GM15510 (cell line): ENCODE data around the gene ASXL1.

Experiments used
- POLR2A ChIP-seq: IDR thresholded peaks from 3 replicates; pipeline ENCODE4 v1.6.1; 2011; ENCODE audit warnings: borderline replicate concordance; ENCODE audit not compliant: insufficient read length; ENCODE audit errors: extremely low read depth

The ASXL1 gene

GRCh38 chr20:32368925-32369324 is 10.8 kb downstream of the ASXL1 start:
- TF ChIP-seq POLR2A: no peak

- TF ChIP-seq POLR2A: no peak
These were observed 12.8 kb downstream of the ASXL1 start for GRCh38 chr20:32370897-32371296.

GRCh38 chr20:32378461-32378860 is 20.3 kb downstream of the ASXL1 start:
- TF ChIP-seq POLR2A: no peak

GRCh38 chr20:32380745-32381144 is 22.6 kb downstream of the ASXL1 start:
- no peak for TF ChIP-seq POLR2A

GRCh38 chr20:32382102-32382950 is 24.2 kb downstream of the ASXL1 start:
- TF ChIP-seq POLR2A: no peak

- TF ChIP-seq POLR2A: no peak
These were observed 27.4 kb downstream of the ASXL1 start for GRCh38 chr20:32385541-32385940.

- no peak for TF ChIP-seq POLR2A
These were observed 28.0 kb downstream of the ASXL1 start for GRCh38 chr20:32386091-32386490.

GRCh38 chr20:32387252-32387651 is 29.1 kb downstream of the ASXL1 start:
- no peak for TF ChIP-seq POLR2A

GRCh38 chr20:32391003-32391402 is 32.9 kb downstream of the ASXL1 start:
- no peak for TF ChIP-seq POLR2A

GRCh38 chr20:32395066-32395465 is 36.9 kb downstream of the ASXL1 start:
- TF ChIP-seq POLR2A: no peak

- TF ChIP-seq POLR2A: no peak
These were observed 38.6 kb downstream of the ASXL1 start for GRCh38 chr20:32396646-32397160.

GRCh38 chr20:32397567-32398084 is 39.5 kb downstream of the ASXL1 start:
- no peak for TF ChIP-seq POLR2A

- TF ChIP-seq POLR2A: no peak
These were observed 42.3 kb downstream of the ASXL1 start for GRCh38 chr20:32400476-32400875.

GRCh38 chr20:32404017-32404416 is 45.9 kb downstream of the ASXL1 start:
- TF ChIP-seq POLR2A: no peak

GRCh38 chr20:32406701-32407100 is 48.6 kb downstream of the ASXL1 start:
- no peak for TF ChIP-seq POLR2A
